Measurements from ENCODE around the gene RECK.

GRCh38 chr9:36163786-36164170 lies 127.1 kb downstream of the RECK start:
- TF ChIP-seq, protein P1, sequence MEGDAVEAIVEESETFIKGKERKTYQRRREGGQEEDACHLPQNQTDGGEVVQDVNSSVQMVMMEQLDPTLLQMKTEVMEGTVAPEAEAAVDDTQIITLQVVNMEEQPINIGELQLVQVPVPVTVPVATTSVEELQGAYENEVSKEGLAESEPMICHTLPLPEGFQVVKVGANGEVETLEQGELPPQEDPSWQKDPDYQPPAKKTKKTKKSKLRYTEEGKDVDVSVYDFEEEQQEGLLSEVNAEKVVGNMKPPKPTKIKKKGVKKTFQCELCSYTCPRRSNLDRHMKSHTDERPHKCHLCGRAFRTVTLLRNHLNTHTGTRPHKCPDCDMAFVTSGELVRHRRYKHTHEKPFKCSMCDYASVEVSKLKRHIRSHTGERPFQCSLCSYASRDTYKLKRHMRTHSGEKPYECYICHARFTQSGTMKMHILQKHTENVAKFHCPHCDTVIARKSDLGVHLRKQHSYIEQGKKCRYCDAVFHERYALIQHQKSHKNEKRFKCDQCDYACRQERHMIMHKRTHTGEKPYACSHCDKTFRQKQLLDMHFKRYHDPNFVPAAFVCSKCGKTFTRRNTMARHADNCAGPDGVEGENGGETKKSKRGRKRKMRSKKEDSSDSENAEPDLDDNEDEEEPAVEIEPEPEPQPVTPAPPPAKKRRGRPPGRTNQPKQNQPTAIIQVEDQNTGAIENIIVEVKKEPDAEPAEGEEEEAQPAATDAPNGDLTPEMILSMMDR (IDR thresholded peaks at IDR 0.05): no peak
- TF ChIP-seq POLR2AphosphoS5 (IDR thresholded peaks at IDR 0.05; ENCODE audit: low read depth, low read length): no peak
- TF ChIP-seq, protein P2, sequence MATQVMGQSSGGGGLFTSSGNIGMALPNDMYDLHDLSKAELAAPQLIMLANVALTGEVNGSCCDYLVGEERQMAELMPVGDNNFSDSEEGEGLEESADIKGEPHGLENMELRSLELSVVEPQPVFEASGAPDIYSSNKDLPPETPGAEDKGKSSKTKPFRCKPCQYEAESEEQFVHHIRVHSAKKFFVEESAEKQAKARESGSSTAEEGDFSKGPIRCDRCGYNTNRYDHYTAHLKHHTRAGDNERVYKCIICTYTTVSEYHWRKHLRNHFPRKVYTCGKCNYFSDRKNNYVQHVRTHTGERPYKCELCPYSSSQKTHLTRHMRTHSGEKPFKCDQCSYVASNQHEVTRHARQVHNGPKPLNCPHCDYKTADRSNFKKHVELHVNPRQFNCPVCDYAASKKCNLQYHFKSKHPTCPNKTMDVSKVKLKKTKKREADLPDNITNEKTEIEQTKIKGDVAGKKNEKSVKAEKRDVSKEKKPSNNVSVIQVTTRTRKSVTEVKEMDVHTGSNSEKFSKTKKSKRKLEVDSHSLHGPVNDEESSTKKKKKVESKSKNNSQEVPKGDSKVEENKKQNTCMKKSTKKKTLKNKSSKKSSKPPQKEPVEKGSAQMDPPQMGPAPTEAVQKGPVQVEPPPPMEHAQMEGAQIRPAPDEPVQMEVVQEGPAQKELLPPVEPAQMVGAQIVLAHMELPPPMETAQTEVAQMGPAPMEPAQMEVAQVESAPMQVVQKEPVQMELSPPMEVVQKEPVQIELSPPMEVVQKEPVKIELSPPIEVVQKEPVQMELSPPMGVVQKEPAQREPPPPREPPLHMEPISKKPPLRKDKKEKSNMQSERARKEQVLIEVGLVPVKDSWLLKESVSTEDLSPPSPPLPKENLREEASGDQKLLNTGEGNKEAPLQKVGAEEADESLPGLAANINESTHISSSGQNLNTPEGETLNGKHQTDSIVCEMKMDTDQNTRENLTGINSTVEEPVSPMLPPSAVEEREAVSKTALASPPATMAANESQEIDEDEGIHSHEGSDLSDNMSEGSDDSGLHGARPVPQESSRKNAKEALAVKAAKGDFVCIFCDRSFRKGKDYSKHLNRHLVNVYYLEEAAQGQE (IDR thresholded peaks at IDR 0.05; ENCODE audit: insufficient read depth in 1 of 2, low read depth in 2 of 2, low read length in 1 of 2): no peak
